HG03025 (cell line): Measurements from ENCODE around the gene GINS1.
"Not testable (repeated sequence)": the region's sequence is repeated elsewhere in the genome, so short reads cannot be mapped to it uniquely, and the experiment has no call there.

Source experiments
- ATAC-seq: cut with Tn5 transposase; IDR thresholded peaks from one replicate; pipeline ENCODE4 v1.9.1; 2021; ENCODE audit warnings: mild to moderate bottlenecking, moderate library complexity; ENCODE audit not compliant: unreplicated experiment, low FRiP score

Gene GINS1

DNA sequence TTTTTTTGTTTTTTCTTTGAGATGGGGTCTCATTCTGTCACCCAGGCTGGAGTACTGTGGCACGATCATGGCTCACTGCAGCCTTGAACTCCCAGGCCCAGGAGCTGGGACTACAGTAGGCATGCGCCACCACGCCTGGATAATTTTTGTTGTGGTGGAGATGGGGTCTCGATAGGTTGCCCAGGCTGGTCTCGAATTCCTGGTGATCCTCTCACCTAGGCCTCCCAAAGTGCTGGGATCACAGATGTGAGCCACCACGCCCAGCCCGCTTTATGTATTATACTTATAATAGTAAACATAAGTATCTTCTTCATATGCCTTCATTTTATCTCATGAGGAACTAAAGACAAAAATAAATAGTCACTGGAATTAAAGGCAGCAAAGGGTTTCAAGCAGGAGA, 63.5 kb downstream of the GINS1 start:
- no peak for ATAC-seq

DNA sequence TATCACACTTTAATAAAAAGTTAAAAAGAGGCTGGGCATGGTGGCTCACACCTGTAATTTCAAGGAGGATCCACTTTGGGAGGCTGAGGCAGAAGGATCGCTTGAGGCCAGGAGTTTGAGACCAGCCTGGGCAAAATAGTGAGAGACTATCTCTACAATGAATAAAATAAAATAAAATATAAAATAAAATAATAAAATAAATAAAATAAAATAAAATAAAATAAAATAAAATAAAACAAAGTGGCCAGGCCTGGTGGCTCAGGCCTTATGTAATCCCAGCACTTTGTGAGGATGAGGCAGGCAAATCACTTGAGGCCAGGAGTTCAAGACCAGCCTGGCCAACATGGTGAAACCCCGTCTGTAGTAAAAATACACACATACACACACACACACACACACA, 65.8 kb downstream of the GINS1 start:
- ATAC-seq = not testable (repeated sequence)

- ATAC-seq = no peak
Observed at GRCh38 chr20:25476106-25477013, 68.9 kb downstream of the GINS1 start.

DNA sequence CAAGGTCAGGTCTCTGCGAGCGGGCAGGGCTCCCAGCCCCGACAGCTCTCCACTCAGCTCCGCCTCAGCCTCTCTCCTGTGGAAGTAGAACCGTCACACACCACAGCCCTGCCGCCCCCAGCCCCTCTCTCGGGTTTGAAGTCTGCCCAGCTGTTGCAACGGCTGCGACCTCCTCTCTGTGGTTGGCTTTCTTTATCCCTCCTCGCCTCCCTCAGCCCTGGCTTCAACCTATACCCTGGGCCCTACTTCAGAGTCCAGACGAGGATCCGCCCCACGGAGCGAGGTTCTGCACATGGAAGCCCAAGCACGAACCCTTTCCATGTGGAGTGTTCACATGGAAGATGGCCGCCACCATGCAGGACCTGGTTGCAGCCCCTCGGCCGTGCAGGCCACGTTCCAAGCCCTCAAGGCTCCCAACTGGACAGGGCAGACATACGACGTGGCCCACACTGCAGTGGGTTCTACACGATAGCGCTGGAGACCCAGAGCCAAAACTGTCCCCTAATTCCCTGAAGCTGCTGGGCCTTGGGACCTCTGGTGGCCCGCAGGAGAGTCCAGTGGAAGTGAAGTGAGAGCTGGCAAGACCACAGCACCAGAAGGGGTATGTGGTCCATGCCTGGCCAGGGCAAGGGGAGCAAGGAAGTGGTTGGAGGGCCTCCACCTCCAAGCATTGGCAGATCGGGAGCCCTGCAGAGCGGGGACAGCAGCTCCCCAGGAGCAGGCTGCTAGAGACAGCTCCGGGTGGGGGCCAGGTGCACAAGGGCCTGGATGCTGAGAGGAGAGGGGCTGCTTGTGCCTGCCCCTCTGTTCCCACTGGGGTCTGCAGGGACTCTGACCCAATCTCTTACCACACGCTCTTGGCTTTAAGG, 69.8 kb downstream of the GINS1 start:
- no peak for ATAC-seq

GRCh38 chr20:25478889-25479568, 71.6 kb downstream of the GINS1 start:
- ATAC-seq = no peak

DNA sequence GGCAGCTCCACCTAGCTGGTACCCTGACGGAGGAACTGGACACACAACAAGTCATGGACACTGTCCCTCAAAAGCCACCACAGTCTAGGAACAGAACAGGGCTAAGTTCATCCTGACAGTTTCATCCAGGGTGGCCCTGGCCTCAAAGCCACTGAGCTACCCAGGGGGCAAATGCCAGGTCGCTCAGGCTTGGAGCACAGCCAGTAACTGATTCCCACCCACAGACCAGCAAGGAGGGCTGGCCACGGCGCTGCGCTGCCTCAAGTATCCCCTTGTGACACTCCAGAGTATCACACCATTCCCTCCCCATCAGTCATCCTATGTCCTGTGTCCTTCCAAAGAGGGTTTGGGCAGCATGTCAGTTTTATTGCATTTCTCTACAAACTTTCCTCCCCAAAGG, 72.2 kb downstream of the GINS1 start:
- no peak for ATAC-seq

DNA sequence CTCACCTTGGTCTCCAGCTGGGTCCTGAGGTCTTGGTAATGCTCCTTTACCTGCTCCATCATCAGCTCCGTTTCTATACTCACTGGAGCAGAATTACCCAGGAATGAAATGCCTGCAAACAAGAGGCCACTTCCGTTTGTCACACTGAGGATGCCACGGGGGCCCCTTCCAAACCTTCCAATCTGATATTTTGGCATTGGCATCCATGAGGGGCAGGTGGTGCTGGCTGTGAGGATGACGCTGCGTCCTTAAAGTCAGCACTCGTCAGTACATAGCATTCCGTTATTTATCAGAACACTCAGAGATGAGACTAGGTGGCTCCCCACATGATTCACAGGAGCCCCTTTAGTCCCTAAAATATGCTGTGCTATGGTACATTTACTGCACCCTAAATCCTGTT, 72.7 kb downstream of the GINS1 start:
- no peak for ATAC-seq

- ATAC-seq = no peak
Observed at GRCh38 chr20:25480797-25481196, 73.3 kb downstream of the GINS1 start.

DNA sequence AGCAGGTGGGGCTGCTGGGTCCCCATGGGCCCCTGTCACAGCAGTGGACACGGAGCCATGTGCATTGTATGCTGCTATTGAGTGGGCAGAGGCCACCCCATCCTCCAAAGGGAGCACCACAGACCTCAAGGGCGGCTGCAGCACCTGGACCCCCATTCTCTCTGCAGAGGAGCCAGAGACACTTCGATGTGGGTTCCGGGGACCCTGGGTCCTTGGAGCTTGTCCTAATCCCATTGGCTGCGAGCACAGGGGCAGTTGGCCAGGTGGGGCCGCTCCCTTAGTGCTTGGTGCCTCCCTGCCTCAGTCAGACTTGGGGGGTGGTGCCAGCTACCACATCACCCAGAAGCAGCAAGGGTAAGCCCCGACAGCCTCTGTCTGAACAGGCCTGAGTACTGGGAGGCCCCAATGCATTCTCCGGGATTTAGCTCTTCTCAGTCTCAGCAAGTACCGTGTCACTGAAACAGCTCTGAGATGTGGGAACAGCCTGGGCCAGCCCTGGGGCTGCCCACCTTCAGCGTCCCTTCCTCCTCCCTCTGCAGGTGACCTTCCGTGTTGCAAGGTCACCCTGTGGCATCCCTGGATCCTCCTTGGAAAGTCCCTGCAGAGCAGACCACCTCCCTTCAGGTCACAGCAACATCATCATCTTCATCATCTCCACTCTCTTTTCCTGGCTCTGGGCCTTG, 73.9 kb downstream of the GINS1 start:
- ATAC-seq = no peak

- ATAC-seq = no peak
Observed at GRCh38 chr20:25481918-25482253, 74.4 kb downstream of the GINS1 start.

GRCh38 chr20:25483431-25484132, 76.1 kb downstream of the GINS1 start:
- no peak for ATAC-seq

DNA sequence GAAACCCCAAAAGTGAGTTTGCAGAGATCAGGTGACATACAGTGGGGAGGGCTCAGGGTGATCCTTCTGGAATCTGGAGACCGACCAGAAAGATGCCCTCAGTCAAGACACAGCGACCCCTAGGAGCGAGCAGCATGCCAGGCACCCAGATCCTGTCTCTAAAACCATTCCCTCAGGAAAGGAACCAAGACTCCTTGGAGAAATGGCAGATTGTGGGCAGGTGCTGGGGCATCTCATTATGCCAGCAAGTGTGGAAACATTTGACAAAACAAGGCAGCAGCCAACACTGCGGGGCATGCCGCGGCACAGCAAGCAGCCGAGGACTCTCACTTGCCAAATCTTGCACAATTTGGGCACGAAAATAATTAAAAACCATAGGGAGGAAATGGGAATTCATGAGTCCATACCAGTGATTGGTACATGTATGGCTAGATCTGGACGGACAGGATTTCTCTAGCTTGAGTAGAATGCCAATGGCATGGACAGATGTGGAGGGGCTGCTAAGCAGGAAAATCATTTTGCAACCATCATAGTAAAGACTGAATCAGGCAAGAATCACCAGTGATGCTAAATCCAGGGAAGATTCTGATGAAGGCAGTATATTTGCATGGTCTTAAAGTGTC, 76.9 kb downstream of the GINS1 start:
- ATAC-seq = no peak

- no peak for ATAC-seq
Observed at GRCh38 chr20:25484911-25485511, 77.5 kb downstream of the GINS1 start.

GRCh38 chr20:25485872-25486271, 78.4 kb downstream of the GINS1 start:
- ATAC-seq = no peak

DNA sequence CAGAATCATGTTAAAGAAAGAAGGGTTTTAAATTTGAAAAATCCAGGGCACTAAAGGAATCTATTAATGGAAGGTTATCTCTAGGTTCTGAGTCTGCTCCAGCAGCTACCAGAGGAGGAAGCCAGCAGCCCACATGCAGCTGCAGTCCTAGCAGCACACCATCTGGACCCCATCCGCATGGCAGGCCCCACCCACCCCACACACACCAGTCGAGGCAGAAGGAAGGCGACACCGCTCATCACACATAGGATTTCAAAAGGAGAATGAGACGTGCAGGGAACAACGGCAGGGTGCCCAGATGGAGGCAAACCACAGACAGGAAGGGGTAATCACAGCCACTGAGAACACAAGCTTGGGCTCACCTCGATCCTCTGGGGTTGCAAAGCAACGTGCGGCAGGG, 78.9 kb downstream of the GINS1 start:
- ATAC-seq = no peak

DNA sequence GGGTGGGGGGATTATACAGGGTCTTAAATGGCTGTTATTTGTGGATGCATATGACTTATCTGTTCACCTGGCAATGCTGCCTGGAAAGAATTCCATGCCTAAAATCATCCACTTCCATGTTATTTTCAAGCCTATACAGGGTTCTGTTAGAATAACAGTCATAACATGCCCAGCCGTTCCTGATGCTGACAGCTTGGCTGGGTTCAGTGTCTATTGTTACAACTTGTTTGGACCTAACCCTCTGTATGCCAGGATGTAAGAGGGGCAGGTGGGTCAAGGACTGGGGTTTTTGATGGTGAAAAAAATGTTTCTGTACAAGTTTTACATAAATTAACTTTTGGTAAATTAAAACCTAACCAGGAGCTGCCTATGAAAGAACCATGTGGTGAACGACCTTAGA, 79.8 kb downstream of the GINS1 start:
- no peak for ATAC-seq

DNA sequence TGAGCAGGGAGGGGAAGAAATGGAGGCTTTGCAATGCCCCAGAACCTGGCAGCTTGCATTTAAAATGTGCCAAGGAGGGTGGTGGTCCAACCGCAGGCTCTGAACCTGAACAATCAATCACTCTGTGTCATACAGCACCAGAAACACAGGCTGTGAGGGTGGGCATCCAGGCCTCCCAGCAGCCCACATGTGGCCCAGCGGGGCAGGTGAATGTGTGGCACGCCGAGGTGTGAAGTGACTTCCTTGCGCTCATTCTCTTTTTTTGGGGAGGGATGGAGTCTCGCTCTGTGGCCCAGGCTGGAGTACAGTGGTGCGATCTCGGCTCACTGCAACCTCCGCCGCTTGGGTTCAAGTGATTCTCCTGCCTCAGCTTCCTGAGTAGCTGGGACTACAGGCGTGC, 80.5 kb downstream of the GINS1 start:
- ATAC-seq = no peak

DNA sequence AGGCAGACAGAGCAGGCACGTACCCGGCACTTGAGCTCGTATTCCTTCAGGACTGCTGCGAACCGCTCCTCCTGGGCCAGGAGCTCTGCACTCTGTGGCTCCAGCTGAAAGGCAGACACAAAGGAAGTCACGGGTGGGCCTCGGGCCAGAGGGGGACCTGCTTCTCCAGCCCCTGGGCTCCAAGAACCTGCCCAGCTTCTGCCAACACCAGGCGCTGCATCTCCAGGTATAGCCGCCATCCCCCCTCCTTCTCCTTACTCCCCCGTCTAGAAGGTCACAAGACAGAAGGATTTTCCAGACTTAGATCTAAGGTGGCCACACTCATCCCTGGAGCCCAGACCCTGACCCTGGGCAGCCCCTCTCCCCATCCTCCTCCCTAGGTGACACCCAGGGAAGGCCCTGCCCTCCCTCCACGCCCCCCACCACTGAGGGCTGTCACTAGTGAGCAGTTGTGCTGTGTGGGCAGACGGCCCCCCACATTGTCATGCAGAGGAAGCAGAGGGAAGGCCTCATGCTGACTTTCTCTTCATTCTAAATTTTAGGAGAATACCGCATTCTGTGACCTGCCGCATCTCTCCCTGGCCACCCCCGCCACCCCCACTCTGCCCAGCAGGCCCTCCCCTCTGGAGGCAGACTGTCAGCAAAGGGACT, 81.9 kb downstream of the GINS1 start:
- ATAC-seq = no peak
